ENCODE results near the gene GPD1L.

Gene GPD1L

GRCh38 chr3:32215185-32215584, 108.8 kb downstream of the GPD1L start:
- Histone ChIP-seq H3K4ac (ENCODE audit: low read length) (no peak overlapping the region), H4K8ac (ENCODE audit: low read depth, low read length) (no peak overlapping the region), H2BK120ac (ENCODE audit: low read depth, low read length) (no peak overlapping the region), H3K4me3 (ENCODE audit: low read length in 2 of 2) (no peak overlapping the region), H4K91ac (ENCODE audit: low read depth, low read length, poor library complexity) (no peak overlapping the region), H3K18ac (ENCODE audit: low read length) (no peak overlapping the region), H2BK12ac (ENCODE audit: low read length) (no peak overlapping the region), H2AFZ (ENCODE audit: low read length) (no peak overlapping the region), H3K36me3 (replicated peaks in 1 of 2; ENCODE audit: control insufficient read depth in 2 of 2, insufficient read depth in 2 of 2, low read length in 2 of 2) (no peaks in the 10 kb centered on the region), H3K27me3 (ENCODE audit: control insufficient read depth in 3 of 3, insufficient read depth in 3 of 3, low read depth in 1 of 3, low read length in 3 of 3) (peaks cover 0 to 2% (median 0%) of the 10 kb centered on the region in 3 experiments), H3K14ac (ENCODE audit: low read length) (no peak overlapping the region), H2BK15ac (ENCODE audit: low read length) (no peak overlapping the region), H3K4me2 (ENCODE audit: insufficient read depth, low read length, poor library complexity, severe bottlenecking) (no peak overlapping the region), H3K23ac (ENCODE audit: low read depth, low read length, poor library complexity) (no peak overlapping the region), H2AK5ac (ENCODE audit: low read depth, low read length) (no peak overlapping the region), H3K9me3 (replicated peaks in 1 of 2; ENCODE audit: control insufficient read depth in 2 of 2, insufficient read depth in 1 of 2, low read depth in 1 of 2, low read length in 2 of 2) (no peaks in the 10 kb centered on the region), H3K4me1 (ENCODE audit: control insufficient read depth in 2 of 2, insufficient read depth in 1 of 2, low read depth in 1 of 2, low read length in 2 of 2) (no peaks in the 10 kb centered on the region), H3K27ac (replicated peaks; ENCODE audit: low read length) (no peak overlapping the region), H2BK5ac (ENCODE audit: low read length) (no peak overlapping the region), H3K9ac (ENCODE audit: low read depth, low read length, poor library complexity) (no peak overlapping the region), H3K79me1 (ENCODE audit: low read depth, low read length) (no peaks in the 10 kb centered on the region)
- whole genome bisulfite sequencing, 2 donors (ENCODE audit: extremely low coverage in 2 of 2, insufficient read length in 2 of 2, insufficient replicate concordance in 1 of 2) = no CpG with 5 or more reads among the region's 2 CpGs
- no peak for DNase-seq (ENCODE audit: low spot score)

- H2BK120ac ChIP-seq (ENCODE audit: low read depth, low read length) = no peak overlapping the region
- H3K4ac ChIP-seq (ENCODE audit: low read length) = no peak overlapping the region
- H3K9ac ChIP-seq (ENCODE audit: low read depth, low read length, poor library complexity) = no peak overlapping the region
- DNase-seq (ENCODE audit: low spot score) = no peak
- no peak overlapping the region for H2BK15ac ChIP-seq (ENCODE audit: low read length)
- H3K36me3 ChIP-seq (replicated peaks in 1 of 2; ENCODE audit: control insufficient read depth in 2 of 2, insufficient read depth in 2 of 2, low read length in 2 of 2) = no peaks in the 10 kb centered on the region
- H2AK5ac ChIP-seq (ENCODE audit: low read depth, low read length) = no peak overlapping the region
- H3K9me3 ChIP-seq (replicated peaks in 1 of 2; ENCODE audit: control insufficient read depth in 2 of 2, insufficient read depth in 1 of 2, low read depth in 1 of 2, low read length in 2 of 2) = no peaks in the 10 kb centered on the region
- no peak overlapping the region for H4K8ac ChIP-seq (ENCODE audit: low read depth, low read length)
- H3K27me3 ChIP-seq (ENCODE audit: control insufficient read depth in 3 of 3, insufficient read depth in 3 of 3, low read depth in 1 of 3, low read length in 3 of 3) = peaks cover 0 to 2% (median 0%) of the 10 kb centered on the region in 3 experiments
- no peak overlapping the region for H3K14ac ChIP-seq (ENCODE audit: low read length)
- WGBS, 2 donors (ENCODE audit: extremely low coverage in 2 of 2, insufficient read length in 2 of 2, insufficient replicate concordance in 1 of 2) = no CpG with 5 or more reads among the region's 10 CpGs
- no peak overlapping the region for H2BK5ac ChIP-seq (ENCODE audit: low read length)
- H2AFZ ChIP-seq (ENCODE audit: low read length) = peak overlapping the region; percentile 38
- no peak overlapping the region for H3K4me2 ChIP-seq (ENCODE audit: insufficient read depth, low read length, poor library complexity, severe bottlenecking)
- H4K91ac ChIP-seq (ENCODE audit: low read depth, low read length, poor library complexity) = no peak overlapping the region
- no peaks in the 10 kb centered on the region for H3K4me1 ChIP-seq (ENCODE audit: control insufficient read depth in 2 of 2, insufficient read depth in 1 of 2, low read depth in 1 of 2, low read length in 2 of 2)
- H2BK12ac ChIP-seq (ENCODE audit: low read length) = no peak overlapping the region
- no peak overlapping the region for H3K18ac ChIP-seq (ENCODE audit: low read length)
- H3K79me1 ChIP-seq (ENCODE audit: low read depth, low read length) = no peaks in the 10 kb centered on the region
- H3K23ac ChIP-seq (ENCODE audit: low read depth, low read length, poor library complexity) = no peak overlapping the region
- H3K4me3 ChIP-seq (ENCODE audit: low read length in 2 of 2) = no peak overlapping the region
- no peak overlapping the region for H3K27ac ChIP-seq (replicated peaks; ENCODE audit: low read length)
Observed at GRCh38 chr3:32216172-32216783, 109.9 kb downstream of the GPD1L start.

GRCh38 chr3:32217339-32217738, 110.9 kb downstream of the GPD1L start:
- H2BK120ac ChIP-seq (ENCODE audit: low read depth, low read length) = no peak overlapping the region
- H2BK12ac ChIP-seq (ENCODE audit: low read length) = no peak overlapping the region
- no peak overlapping the region for H2BK15ac ChIP-seq (ENCODE audit: low read length)
- no peak overlapping the region for H2AFZ ChIP-seq (ENCODE audit: low read length)
- no peaks in the 10 kb centered on the region for H3K9me3 ChIP-seq (replicated peaks in 1 of 2; ENCODE audit: control insufficient read depth in 2 of 2, insufficient read depth in 1 of 2, low read depth in 1 of 2, low read length in 2 of 2)
- H3K18ac ChIP-seq (ENCODE audit: low read length) = no peak overlapping the region
- H3K4me1 ChIP-seq (ENCODE audit: control insufficient read depth in 2 of 2, insufficient read depth in 1 of 2, low read depth in 1 of 2, low read length in 2 of 2) = peaks cover 0 to 3% of the 10 kb centered on the region in 2 donors
- H4K8ac ChIP-seq (ENCODE audit: low read depth, low read length) = no peak overlapping the region
- no peak overlapping the region for H4K91ac ChIP-seq (ENCODE audit: low read depth, low read length, poor library complexity)
- H2BK5ac ChIP-seq (ENCODE audit: low read length) = no peak overlapping the region
- H3K4ac ChIP-seq (ENCODE audit: low read length) = no peak overlapping the region
- peaks cover 0 to 2% (median 0%) of the 10 kb centered on the region in 3 experiments for H3K27me3 ChIP-seq (ENCODE audit: control insufficient read depth in 3 of 3, insufficient read depth in 3 of 3, low read depth in 1 of 3, low read length in 3 of 3)
- WGBS, 2 donors (ENCODE audit: extremely low coverage in 2 of 2, insufficient read length in 2 of 2, insufficient replicate concordance in 1 of 2) = no CpG with 5 or more reads among the region's 2 CpGs
- H3K36me3 ChIP-seq (replicated peaks in 1 of 2; ENCODE audit: control insufficient read depth in 2 of 2, insufficient read depth in 2 of 2, low read length in 2 of 2) = no peaks in the 10 kb centered on the region
- no peak overlapping the region for H2AK5ac ChIP-seq (ENCODE audit: low read depth, low read length)
- no peak overlapping the region for H3K9ac ChIP-seq (ENCODE audit: low read depth, low read length, poor library complexity)
- H3K23ac ChIP-seq (ENCODE audit: low read depth, low read length, poor library complexity) = no peak overlapping the region
- DNase-seq (ENCODE audit: low spot score) = no peak
- H3K79me1 ChIP-seq (ENCODE audit: low read depth, low read length) = no peaks in the 10 kb centered on the region
- H3K4me2 ChIP-seq (ENCODE audit: insufficient read depth, low read length, poor library complexity, severe bottlenecking) = no peak overlapping the region
- no peak overlapping the region for H3K27ac ChIP-seq (replicated peaks; ENCODE audit: low read length)
- no peak overlapping the region for H3K4me3 ChIP-seq (ENCODE audit: low read length in 2 of 2)
- no peak overlapping the region for H3K14ac ChIP-seq (ENCODE audit: low read length)
